Thyroid gland (tissue), 4 donors: Measurements from ENCODE around the gene CILP. TPM values are rescaled to one million over a fixed set of nuclear protein-coding genes. Genes with fewer than 3 reads are reported as not detected.
"Not testable (repeated sequence)": the region's sequence is repeated elsewhere in the genome, so short reads cannot be mapped to it uniquely, and the experiment has no call there.

ENCODE experiments used
- DNase-seq, 2 donors: peaks; one replicate each; pipeline ENCODE4 v3.0.0-alpha.2; 2019
- H3K27ac ChIP-seq, 3 donors: fragments of 200-600 bp; sonication (generic); 1 replicate in 2 of 3; 2 replicates in 1 of 3; pipeline ENCODE4 v1.5.1; 2016 to 2019; ENCODE audit warnings: mild to moderate bottlenecking in 1 of 3, moderate library complexity in 1 of 3
- H3K27me3 ChIP-seq: fragments of 200-600 bp; sonication (generic); one replicate; pipeline ENCODE4 v1.5.1; 2019
- H3K36me3 ChIP-seq, 2 donors: fragments of 200-600 bp; sonication (generic); one replicate each; pipeline ENCODE4 v1.5.1; 2016 to 2019
- H3K4me1 ChIP-seq, 2 donors: fragments of 200-600 bp; sonication (generic); one replicate each; pipeline ENCODE4 v1.5.1; 2017 to 2019
- H3K4me3 ChIP-seq, 3 donors: fragments of 200-600 bp; sonication (generic); replicated peaks in 1 of 3; 1 replicate in 2 of 3; 2 replicates in 1 of 3; pipeline ENCODE4 v1.5.1; 2016; ENCODE audit warnings: mild to moderate bottlenecking in 1 of 3
- H3K9me3 ChIP-seq: fragments of 200-600 bp; sonication (generic); one replicate; pipeline ENCODE4 v1.5.1; 2017
- CTCF ChIP-seq, 6 experiments: fragments of 200-600 bp in 3 of 6; fragments of 450-650 bp in 3 of 6; sonication (generic) in 3 of 6; IDR thresholded peaks; one replicate each; pipeline ENCODE4 v1.5.1; 2016 to 2019; ENCODE audit warnings: antibody characterized with exemption in 6 of 6, mild to moderate bottlenecking in 2 of 6, inconsistent platforms in 1 of 6, moderate library complexity in 1 of 6
- POLR2A ChIP-seq, 2 donors: fragments of 450-650 bp; IDR thresholded peaks; one replicate each; pipeline ENCODE4 v1.6.1; 2017; ENCODE audit warnings: antibody characterized with exemption in 2 of 2, mild to moderate bottlenecking in 2 of 2, moderate library complexity in 1 of 2
- WGBS, 2 donors: methylation state at CpG; one replicate each; pipeline ENCODE4 v1.1.5; 2017; 5-methylcytosine and 5-hydroxymethylcytosine counted together
- intact Hi-C: fragments of 100-400 bp; cut with DNase I; formaldehyde crosslinking; loops from one replicate; pipeline ENCODE4 v1.15.1; 2023
- total RNA-seq, 4 donors: library from RNA; depleted of rRNA; stranded (reverse); fragments of >200 nt; gene quantifications; one replicate each; pipeline ENCODE4 v1.2.3, GENCODE V29; 2016

The CILP gene
- total RNA-seq, 4 donors from 2014 or later: 2.1 to 17.6 (median 5.0) TPM

- intact Hi-C loops: no loop called here
- no peaks in the 10 kb centered on the region for H3K36me3 ChIP-seq
- no peaks in the 10 kb centered on the region for H3K9me3 ChIP-seq
- TF ChIP-seq POLR2A (IDR thresholded peaks at IDR 0.05) (no peak), CTCF (IDR thresholded peaks at IDR 0.05) (no peak)
- H3K27ac ChIP-seq: no peak overlapping the region
- no peaks in the 10 kb centered on the region for H3K4me1 ChIP-seq
- WGBS, 2 donors: 96 to 99% methylated on average over 6 of the region's 6 CpGs
- no peak overlapping the region for H3K4me3 ChIP-seq
- H3K27me3 ChIP-seq: no peaks in the 10 kb centered on the region
- DNase-seq: no peak
These were observed 35.7 kb upstream of the CILP start for GRCh38 chr15:65246939-65247338.

GRCh38 chr15:65246026-65246714, 34.9 kb upstream of the CILP start:
- Histone ChIP-seq H3K27ac (no peak overlapping the region), H3K36me3 (no peaks in the 10 kb centered on the region), H3K4me1 (no peaks in the 10 kb centered on the region), H3K4me3 (no peak overlapping the region), H3K27me3 (no peaks in the 10 kb centered on the region), H3K9me3 (no peaks in the 10 kb centered on the region)
- intact Hi-C loops: no loop called here
- 89% methylated on average over 4 of the region's 8 CpGs; no CpG with 5 or more reads in 1 of the 2 donors for WGBS, 2 donors
- TF ChIP-seq POLR2A (IDR thresholded peaks at IDR 0.05): no peak
- no peak for DNase-seq

GRCh38 chr15:65245096-65245856, 34.0 kb upstream of the CILP start:
- H3K4me1 ChIP-seq: no peaks in the 10 kb centered on the region
- H3K4me3 ChIP-seq: no peak overlapping the region
- no peaks in the 10 kb centered on the region for H3K36me3 ChIP-seq
- TF ChIP-seq CTCF (IDR thresholded peaks at IDR 0.05): no peak
- TF ChIP-seq POLR2A (IDR thresholded peaks at IDR 0.05): no peak
- H3K27ac ChIP-seq: no peak overlapping the region
- no peaks in the 10 kb centered on the region for H3K9me3 ChIP-seq
- H3K27me3 ChIP-seq: no peaks in the 10 kb centered on the region
- WGBS, 2 donors: 79 to 81% methylated on average over 8 to 10 of the region's 11 CpGs
- no peak for DNase-seq
- intact Hi-C loops: no loop called here

GRCh38 chr15:65244638-65245037, 33.4 kb upstream of the CILP start:
- TF ChIP-seq CTCF (IDR thresholded peaks at IDR 0.05): no peak
- no peak for TF ChIP-seq POLR2A (IDR thresholded peaks at IDR 0.05)
- no peak for DNase-seq
- intact Hi-C loops: no loop called here

GRCh38 chr15:65236443-65236842, 25.2 kb upstream of the CILP start:
- H3K9me3 ChIP-seq, DNase-seq, H3K27me3 ChIP-seq, H3K36me3 ChIP-seq, intact Hi-C loops, H3K27ac ChIP-seq, H3K4me1 ChIP-seq, H3K4me3 ChIP-seq: not testable (repeated sequence)
- 93 to 95% methylated on average over 8 of the region's 8 CpGs for WGBS, 2 donors

More at GRCh38 chr15:65244638-65245037, 33.4 kb upstream of the CILP start:
- Histone ChIP-seq H3K36me3 (no peaks in the 10 kb centered on the region), H3K4me3 (no peak overlapping the region), H3K4me1 (no peaks in the 10 kb centered on the region), H3K9me3 (no peaks in the 10 kb centered on the region), H3K27me3 (no peaks in the 10 kb centered on the region), H3K27ac (no peak overlapping the region)

GRCh38 chr15:65233696-65234095, 22.4 kb upstream of the CILP start:
- no peaks in the 10 kb centered on the region for H3K36me3 ChIP-seq
- WGBS, 2 donors: 77 to 87% methylated on average over 5 of the region's 5 CpGs
- no peaks in the 10 kb centered on the region for H3K9me3 ChIP-seq
- H3K27me3 ChIP-seq: no peaks in the 10 kb centered on the region
- intact Hi-C loops: no loop called here
- H3K27ac ChIP-seq: no peak overlapping the region
- no peak for DNase-seq
- no peak overlapping the region for H3K4me3 ChIP-seq
- H3K4me1 ChIP-seq: no peaks in the 10 kb centered on the region
- TF ChIP-seq CTCF (IDR thresholded peaks at IDR 0.05) (no peak), POLR2A (IDR thresholded peaks at IDR 0.05) (no peak)
